T-helper 9 cell (primary cell): Measurements from ENCODE around the gene FHOD3.

Source experiments
- DNase-seq: peaks from one replicate; pipeline ENCODE4 v3.0.0-alpha.2; 2020

The FHOD3 gene

DNA sequence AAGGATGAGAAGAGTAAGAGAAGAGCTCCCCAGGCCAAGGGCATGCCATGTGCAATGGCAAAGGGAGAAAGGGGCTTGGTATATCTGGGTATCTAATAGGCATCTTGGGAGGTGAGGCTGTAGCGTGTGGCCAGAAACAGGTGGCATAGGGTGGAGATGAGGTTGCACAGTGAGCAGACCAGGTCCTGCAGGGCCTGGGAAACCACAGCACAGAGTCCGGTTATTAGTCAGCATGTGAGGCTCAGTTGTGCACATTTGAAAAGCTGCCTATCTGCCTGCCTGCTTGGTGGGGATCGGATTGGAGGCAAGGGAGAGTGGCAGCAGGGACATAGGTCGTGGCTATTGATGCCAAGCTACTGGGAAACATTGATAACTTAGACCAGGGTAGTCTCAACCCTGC, 340.7 kb downstream of the FHOD3 start:
- no peak for DNase-seq

DNA sequence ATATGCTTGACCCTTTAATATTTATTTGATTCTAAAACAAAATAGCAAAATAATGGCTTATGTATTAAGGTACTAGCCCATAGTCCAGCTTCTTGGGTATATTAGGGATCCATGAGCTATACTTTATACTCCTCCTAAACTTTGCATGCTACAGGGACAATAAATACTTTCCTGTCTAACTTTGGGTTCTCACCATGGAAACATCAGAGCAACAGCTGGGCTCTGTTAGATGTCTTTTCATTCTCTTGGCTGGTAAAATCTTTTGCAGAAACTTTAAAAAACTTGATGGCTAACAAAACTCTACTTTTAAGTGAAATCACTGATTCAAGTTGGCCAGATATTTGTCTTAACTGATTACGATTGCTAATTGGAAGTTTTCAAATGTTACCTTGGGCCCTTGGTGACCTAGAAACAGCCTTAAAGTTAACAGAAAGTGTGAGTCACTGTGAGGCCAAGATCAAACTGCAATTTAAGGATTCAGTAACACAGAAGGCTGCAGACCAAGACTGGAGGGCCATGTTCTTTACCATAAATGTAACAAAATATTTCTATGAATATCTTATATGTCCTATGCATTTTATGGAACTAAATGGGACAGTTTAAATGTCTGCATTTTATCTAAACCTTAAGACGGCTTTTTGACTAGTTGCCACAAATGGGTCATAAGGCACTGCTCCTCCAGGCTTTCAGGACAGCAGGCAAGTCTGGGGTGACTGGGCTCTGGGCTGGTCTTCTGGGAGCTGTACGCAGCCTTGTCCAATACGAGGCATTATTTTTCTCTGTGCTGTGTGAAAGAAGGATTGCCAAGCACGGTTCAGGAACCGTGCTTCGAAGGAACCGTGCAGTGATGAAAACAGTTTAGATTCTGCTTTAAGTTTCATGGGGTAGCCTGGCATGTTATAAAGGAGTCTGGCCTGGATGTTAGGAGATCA, 342.8 kb downstream of the FHOD3 start:
- DNase-seq: no peak

DNA sequence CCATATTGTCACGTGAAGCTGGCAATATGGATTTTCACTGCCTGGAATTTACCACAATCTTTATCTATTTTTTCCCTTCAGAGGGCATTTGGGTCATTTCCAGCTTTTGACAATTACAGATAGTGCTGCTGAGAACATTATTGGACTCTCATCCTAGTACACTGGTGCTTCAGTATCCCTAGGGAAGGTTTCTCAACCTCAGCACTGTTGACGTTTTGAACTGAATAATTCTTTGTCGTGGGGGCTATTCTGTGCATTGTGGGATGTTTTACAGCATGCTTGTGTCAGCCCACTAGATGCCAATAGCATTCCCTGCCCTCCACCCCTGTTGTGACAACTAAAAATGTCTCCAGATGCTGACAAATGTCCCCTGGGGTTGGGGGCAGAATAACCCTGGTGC, 345.5 kb downstream of the FHOD3 start:
- no peak for DNase-seq

DNA sequence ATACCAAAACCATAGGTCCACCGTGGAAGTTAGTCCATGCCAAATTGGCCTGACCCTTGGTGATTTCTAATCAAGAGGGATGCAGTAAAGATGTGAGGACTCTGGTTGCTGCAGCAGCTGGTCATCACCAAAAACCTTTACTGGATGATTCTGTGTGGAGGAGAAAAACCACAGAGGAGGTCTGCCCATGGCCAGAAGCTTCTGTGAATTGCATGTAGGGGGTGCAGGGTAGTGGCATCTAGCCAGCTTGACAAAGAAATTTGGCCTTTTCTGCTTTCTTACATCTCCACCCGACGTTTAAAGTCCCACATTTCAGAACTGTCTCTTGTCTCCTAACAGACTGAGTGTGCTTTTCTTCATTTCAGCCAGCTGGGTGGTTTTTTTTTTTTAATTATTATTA, 351.3 kb downstream of the FHOD3 start:
- DNase-seq: no peak

DNA sequence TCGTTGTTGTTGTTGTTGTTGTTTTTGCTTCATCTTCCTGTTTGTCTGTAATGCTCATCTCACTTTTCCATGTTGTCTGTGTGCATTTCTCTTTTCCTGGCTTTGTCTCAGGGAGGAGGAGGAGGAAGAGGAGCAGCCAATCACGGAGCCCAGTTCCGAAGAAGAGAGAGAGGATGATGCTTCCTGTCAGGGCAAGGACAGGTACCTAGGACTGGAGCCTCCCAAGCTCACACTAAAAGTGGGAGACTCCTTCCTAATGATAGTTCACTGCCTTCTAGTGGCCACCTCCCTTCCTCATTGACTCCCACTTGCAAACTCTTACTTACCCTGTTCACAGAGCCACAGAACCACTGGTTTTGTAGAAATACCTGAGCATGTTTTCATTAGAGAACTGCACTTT, 351.7 kb downstream of the FHOD3 start:
- no peak for DNase-seq

DNA sequence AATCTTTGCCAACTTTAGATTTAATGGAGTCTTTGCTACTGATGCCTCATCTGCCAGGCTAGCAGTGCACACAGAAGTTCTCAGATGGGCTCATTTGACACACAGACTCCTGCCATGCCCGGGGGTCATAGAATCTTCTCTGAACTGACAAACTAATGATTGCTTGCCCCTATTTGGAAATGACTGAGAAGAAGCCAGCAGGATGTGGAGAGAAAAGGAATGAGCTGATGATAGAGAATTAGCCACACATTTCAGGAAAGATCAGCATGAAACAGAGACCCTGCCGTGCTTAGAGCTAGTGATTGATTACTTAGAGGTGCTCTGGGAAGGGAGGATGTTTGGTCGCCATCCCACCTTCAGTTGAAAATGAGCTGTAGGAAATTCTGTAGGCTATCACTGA, 352.8 kb downstream of the FHOD3 start:
- DNase-seq: no peak

DNA sequence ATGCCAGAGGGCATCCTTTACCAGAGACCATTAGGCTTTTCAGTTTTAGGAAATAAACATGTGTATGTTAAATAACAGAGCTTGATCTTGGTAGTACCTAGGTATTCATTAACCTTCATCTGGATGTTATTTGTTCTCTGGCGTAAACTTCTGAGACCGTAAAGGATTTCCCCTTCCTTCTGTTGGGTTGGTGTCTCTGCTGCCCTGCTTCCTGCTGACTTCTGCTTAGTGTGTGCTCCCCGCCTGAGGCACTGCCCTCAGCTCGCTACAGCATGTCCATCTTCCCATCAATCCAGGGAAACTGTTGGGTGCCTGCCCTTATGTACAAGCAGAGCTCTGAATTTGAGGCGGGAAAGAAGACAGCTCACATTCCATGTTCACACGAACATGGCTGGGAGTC, 353.4 kb downstream of the FHOD3 start:
- no peak for DNase-seq

DNA sequence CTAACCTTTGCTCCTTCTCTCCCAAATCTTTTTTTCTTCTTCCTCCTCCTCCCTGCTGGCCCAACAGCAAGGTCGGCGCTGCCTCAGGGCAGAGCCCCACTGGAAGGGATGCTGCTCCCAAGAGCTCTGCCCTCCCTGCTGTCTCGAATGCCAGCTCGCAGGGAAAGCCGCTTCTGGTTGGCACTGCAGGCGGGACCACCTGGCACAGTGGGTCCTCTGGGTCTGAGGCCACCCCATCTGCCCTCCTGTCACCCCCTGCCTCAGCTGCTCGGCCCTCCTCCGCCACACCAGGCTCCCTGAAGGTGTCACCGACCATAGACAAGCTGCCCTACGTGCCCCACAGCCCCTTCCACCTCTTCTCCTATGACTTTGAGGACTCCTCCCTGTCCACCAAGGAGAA, 355.0 kb downstream of the FHOD3 start:
- no peak for DNase-seq

DNA sequence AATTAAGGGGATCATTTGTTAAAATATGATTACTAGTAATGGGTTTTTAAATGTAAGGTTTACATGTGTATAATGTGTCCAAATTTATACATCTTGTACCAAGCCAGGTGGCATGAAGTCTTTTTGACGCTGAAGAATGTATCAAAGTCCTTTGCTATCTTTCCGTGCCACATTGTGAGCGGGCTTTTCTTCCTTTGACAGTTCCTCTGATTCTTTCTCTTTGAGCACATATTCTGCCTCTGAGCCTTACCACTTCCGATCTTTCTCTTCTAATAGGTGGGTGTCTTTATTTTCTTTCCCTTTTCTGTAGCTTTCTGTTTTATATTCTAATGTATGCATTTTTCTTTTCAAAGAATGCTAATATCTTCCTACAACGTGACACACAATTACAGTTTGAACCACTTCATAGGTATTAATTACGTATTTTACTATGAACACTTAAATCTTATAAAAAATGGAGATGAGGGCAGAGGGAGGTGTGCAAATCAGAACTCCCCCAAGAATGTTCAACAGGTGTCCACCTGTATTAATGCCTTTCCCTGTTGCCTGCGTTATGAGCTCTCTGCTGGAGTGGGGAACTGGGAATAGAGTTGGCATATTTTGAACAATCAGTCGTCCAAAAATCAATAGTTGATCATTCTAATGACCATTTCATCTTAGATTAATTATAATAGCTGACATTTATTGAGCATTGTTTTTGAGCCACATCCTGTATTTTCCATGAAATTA, 355.8 kb downstream of the FHOD3 start:
- DNase-seq: no peak

DNA sequence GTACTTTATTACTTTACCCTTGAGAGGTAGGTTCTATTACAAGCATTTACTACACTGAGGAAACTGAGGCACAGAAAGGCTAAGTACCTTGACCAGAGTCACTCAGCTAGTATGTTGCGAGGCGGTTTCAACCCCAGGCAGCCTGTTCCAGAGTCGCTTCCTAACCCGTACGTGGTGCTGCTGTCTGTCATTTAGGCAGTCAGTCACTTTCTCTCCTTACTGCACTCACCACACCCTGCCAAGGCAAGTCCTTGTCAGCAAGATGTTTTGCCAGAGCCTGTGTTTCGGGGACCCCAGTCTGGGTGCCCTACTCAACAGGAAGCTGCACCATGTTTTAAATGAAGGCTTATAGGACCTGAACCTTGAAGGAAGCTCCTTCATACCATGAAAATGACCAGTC, 356.4 kb downstream of the FHOD3 start:
- no peak for DNase-seq

DNA sequence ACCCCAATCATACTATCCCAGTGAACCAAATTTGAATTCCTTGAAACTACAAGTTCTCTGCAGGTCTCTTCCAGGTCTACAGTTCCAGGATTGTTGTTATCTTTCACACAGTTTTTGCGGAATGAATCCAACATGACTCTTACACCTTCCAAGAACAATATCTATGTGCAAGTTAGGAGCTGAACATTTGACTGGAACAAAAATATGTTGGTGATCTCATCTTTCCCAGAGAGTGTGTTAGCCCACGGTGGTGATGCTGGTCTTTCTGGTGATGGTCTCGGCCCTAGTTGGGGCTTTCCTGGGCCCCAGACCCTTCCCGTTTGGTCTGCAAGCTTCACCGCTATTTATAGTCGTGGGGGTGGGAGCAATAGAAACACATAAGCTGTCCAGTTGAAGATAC, 357.6 kb downstream of the FHOD3 start:
- no peak for DNase-seq

DNA sequence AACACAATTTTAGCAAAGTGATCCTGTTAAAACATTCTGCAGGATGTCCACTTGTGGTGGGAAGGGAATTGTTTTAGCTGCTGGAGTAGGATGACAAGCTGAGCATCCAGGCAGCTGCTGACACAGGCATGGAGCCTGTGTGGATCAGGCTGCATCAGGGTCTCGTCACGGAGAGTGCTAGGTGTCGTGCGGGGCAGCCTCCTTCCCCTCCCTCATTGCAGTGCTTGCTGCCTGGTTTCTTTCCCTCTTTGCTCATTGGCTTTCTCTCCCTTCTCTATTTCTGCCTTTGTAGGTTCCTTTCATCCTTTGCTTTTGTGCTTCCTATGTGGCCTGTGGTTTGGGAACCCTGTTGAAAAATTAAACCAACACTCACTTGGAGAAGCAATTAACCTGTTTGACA, 358.4 kb downstream of the FHOD3 start:
- DNase-seq: no peak

DNA sequence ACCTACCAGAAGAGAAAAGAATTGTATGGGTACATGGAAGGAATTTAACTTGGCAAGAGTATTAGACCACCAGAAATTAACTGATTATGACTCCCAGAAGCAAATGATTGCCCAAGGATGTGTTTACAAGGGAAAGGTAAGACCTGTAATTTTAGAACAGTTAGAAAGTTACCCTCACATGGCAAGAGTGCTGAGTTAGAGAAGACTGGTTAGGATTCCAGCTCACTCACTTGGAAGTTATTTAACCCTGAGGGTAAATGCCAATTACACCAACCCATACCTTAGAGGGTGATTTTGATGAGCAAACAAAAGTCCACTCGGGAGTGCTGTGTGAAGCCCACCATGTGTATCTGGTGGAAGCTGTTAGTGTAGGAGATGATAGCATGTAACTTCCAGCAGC, 361.1 kb downstream of the FHOD3 start:
- no peak for DNase-seq

DNA sequence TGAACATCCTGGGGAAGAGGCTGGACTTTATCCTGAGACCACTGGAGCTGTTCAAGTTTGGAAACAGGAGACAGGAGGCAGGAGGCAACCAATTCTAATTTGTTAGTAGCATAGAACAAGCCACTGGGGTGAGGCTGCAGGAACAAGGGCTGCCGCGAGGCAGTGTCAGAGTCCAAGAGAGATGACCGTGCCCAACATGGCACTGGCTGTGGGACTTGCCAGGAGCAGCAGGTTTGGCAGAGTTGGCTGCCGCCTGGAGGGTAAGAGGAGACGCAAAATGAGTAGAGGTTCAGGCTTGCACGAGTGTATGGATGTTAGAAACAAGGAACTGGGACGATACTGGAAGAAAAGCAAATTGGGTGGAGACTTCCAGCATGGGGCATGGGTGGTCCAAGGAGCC, 362.8 kb downstream of the FHOD3 start:
- no peak for DNase-seq

DNA sequence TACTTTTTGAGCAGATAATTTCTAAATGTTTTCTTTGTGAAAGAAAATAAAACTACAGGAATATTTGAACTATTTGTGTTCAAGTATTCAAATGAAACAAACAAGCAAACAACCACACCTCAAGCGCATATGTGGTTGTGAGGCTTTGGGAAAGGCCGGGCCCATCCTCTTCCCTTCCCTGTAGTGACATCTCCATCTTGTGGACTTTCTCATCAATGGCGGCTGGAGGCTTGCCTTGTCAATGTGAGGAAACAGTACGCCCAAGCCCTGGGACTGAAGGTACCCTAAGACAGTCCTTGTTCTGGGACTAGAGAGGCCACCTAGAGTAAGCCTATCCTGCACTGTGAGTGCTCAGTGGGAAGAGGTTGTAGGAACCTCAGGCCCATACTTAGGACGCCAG, 364.5 kb downstream of the FHOD3 start:
- no peak for DNase-seq

DNA sequence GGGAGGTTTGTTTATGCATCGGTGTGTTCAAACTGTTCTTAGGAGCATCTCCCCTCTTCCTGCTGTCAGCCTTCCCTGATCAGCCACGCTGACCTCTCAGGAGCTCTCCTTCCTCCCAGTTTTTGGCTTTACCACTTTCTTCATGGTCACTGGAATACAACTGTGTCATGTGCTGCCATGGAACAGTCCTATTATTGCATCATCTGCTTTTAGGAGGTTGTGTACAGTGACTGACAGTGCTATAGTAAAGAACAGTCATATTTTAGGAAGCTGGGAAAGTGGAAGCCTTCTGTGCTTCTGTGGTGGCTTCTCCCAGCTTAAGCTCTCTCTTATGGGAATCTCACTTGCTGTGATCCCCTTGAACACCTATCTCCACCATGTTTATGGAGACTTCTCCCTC, 365.8 kb downstream of the FHOD3 start:
- DNase-seq: no peak

DNA sequence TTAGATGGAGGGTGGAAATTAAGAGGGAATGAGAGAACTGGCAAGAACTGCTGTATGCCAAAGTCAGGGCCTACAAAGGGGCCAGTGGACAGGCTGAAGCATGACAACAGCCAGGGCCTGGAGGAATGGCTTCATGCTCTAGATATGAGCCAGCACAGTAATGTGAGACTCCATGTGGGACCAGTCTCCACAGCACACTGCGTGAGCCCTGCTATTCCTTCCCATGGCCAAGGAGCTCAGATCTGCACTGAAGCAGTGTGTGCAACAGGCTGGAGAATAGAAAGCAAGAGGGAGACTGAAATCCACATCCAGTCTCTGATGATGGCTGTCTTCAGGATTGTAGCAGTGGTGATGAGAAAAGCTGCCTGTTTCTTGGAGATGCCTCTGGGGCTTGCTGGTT, 368.4 kb downstream of the FHOD3 start:
- no peak for DNase-seq

DNA sequence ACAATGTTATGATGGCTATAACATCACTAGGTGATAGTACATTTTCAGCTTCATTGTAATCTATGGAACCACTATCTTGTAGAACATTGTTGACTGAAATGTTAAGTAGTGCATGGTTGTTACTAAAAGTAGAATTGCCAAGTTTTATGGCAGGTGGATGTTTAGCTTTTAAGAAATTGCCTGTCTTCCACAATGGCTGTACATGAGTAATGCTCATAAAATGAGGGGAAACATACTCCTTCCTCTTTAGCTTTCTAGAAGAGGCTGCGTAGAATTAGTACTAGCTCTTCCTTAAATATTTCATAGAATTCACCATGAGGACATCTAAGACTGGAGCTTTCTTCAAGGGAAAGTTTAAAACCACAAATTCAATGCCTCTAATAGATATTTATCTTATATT, 370.3 kb downstream of the FHOD3 start:
- no peak for DNase-seq

DNA sequence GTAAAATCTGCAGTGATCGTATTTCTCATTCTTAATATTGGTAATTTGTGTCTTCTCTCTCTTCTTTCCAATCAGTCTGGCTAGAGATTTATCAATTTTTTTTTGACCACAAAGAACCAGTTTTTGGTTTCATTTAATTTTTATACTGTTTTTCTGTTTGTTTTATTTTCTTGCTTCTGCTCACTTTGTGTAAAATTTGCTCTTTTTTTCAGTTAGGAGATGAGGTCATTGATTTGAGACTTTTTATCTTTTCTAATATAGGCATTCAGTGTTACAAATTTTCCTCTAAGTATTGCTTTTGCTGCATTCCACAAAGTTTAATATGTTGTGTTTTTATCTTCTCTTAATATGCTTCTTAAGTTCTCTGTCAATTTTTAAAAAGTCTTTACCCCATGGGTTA, 370.8 kb downstream of the FHOD3 start:
- DNase-seq: no peak

DNA sequence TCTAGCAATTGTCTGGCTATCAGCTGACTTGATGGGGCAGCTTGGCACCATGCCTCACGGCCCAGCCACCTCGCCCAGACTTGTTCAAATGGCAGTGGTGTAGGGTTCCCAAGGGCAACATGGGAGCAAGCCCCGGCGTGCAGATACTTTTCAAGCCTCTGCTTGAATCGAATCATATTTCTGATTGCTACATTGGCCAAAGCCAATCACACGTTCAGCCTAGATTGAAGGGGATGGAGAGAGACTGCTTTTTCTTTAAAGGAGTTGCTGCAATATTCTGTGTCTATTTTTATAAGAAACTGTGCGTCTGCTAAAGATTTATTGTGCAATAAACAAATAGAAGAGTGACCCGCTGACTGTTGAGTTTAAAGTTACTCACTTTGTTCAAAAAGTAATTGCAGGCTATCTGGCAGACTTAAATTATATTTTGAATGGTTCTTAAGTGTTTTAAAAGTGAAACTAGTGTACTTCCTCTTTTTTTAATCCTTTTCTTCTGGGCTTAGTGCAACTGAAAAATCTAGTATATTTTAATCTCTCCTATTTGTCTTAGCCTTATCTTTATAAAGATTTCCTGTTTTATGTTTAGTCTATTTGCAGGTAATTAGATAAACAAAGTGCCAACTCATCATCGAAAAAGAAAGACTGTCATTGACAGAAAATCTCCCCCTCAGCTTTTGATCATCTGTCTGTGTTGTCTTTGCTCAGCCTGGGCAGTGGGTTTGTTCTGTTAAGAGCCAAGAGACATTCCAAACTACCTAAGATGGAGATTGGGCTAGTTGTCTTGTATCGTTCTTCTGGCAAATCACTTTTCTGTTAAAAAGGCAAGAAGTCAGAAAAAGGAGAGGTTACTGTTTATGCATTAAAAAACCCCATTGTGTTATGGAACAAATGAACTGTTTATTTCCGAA, 375.2 kb downstream of the FHOD3 start:
- DNase-seq: no peak

DNA sequence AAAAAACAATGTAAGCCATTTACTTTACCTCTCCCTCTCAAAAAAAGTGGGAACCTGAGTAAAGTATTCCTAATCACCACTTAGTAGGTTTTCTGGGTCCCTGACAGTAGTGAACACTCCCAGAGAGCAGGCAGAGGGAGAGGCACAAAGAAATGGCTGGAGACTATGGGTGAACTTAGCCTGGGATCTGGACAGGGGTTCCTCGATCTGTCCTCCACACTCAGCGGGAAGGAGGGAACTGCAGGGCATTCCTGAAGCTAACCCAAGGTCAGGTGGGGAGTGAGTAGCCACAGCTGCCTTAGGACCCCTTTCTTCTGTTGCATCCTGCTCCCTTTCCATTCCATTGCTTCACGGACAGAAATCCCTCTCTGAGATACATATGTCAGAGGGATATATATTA, 375.9 kb downstream of the FHOD3 start:
- DNase-seq: no peak

DNA sequence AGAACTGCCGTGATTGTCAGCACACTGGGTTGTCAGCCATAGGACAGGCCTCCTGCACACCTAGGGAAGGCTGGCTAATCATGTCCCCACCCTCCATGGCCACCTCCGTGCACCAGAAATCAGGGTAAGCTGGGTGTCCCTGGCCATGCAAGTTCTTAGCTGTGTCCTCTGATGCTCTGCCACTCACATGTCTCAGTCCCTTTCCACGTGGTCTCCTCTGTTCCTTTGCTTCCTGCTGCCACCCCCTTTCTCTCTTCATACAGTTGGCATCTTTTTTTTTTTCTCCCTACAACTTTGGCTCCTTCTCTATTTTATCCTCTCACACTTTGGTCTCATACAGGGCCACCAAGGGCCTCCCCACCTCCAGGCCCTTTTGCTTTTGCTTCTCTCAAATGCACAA, 377.6 kb downstream of the FHOD3 start:
- no peak for DNase-seq

DNA sequence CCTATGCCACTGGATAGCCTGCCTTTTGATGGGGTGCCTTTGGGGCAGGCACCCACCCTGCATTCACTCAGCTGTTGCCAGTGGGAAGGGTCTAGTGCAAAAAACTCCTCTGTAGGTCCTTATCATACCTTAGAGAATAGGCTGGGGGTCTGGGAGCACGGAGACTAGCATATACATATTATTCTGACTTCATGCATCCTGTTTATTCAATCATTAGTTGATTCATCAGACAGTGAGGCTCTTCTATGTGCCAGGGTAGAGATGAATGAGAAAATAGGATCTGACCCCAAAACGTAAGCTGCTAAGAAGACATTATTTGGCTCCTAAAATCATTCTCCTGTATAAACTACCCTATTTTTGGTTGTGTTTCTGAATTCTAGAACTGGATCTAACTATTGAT, 378.0 kb downstream of the FHOD3 start:
- DNase-seq: no peak
